ENCODE results near the gene CAPZA2.
"Not testable (repeated sequence)": the region's sequence is repeated elsewhere in the genome, so short reads cannot be mapped to it uniquely, and the experiment has no call there.

The CAPZA2 gene

DNA sequence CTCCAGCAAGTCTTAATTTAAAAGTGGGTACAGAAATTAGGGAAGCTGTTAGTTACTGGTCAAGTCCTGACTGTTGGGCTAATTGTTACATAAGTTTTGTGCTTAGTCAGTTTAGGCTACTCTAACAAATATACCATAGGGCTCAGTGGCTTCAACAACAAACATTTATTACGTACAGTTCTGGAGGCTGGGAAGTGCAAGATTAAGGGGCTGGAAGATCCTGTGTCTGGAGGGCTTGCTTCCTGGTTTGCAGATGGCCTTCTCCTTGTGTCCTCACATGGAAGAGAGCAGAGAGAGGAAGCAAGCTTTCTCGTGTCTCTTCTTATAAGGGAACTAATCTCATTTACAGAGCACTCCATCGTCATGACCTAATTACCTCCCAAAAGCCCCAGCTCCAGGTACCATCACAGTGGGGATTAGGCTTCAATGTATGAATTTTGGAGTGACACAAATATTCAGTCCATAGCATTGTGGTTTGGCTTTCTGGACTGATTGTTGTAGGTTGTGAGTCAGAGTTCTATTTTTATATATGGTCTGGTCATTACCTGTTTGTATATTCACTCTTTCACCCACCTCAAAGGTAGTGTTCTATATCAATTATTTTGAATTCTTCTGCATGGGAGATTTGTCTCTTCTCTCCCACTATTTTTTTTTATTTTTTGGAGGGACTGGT, 108.0 kb downstream of the CAPZA2 start:
- TF ChIP-seq, protein P1, sequence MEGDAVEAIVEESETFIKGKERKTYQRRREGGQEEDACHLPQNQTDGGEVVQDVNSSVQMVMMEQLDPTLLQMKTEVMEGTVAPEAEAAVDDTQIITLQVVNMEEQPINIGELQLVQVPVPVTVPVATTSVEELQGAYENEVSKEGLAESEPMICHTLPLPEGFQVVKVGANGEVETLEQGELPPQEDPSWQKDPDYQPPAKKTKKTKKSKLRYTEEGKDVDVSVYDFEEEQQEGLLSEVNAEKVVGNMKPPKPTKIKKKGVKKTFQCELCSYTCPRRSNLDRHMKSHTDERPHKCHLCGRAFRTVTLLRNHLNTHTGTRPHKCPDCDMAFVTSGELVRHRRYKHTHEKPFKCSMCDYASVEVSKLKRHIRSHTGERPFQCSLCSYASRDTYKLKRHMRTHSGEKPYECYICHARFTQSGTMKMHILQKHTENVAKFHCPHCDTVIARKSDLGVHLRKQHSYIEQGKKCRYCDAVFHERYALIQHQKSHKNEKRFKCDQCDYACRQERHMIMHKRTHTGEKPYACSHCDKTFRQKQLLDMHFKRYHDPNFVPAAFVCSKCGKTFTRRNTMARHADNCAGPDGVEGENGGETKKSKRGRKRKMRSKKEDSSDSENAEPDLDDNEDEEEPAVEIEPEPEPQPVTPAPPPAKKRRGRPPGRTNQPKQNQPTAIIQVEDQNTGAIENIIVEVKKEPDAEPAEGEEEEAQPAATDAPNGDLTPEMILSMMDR (IDR thresholded peaks at IDR 0.05; ENCODE audit: insufficient read depth, missing control alignments) = no peak
- no peak for FAIRE-seq

DNA sequence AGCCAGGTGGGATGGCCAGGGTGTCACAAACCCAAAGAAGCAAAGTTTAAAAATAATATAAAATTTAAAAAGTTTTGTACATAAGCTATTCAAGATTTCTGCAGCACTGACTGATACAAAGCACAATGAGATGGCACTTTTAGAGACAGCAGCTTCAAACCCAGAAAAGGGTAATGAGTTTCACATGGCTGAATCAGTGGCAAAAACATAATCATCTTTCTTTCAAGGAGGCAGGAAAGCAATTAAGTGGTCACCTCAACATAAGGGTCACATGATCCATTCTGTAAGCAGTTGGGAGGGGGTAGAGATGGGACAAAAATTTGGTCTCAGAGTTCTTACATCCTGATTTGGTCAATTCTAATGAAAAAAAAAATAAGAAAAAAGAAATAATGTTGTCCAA, 108.8 kb downstream of the CAPZA2 start:
- DNase-seq (ENCODE audit: insufficient read length, low spot score) = not testable (repeated sequence)

More for the DNA sequence above, 108.0 kb downstream of the CAPZA2 start:
- DNase-seq (ENCODE audit: insufficient read length, low spot score) = no peak

More for the DNA sequence above, 108.8 kb downstream of the CAPZA2 start:
- FAIRE-seq = not testable (repeated sequence)

Data from D721Med (cell line).